Activated naive CD8-positive, alpha-beta T cell treated with anti-CD3 and anti-CD28 coated beads for 36 hours (primary cell): ENCODE data around the gene PTPMT1. TPM values are rescaled to one million over a fixed set of nuclear protein-coding genes. Genes with fewer than 3 reads are reported as not detected.
"Not testable (repeated sequence)": the region's sequence is repeated elsewhere in the genome, so short reads cannot be mapped to it uniquely, and the experiment has no call there.

Source experiments
- DNase-seq: peaks from one replicate; pipeline ENCODE4 v3.0.0; 2021
- H3K27ac Mint-ChIP-seq: one replicate; pipeline ENCODE4 v1.8.0; 2022; ENCODE audit warnings: mild to moderate bottlenecking, moderate library complexity, mixed read lengths
- H3K27me3 Mint-ChIP-seq: one replicate; pipeline ENCODE4 v1.8.0; 2022; ENCODE audit warnings: mild to moderate bottlenecking, mixed read lengths
- H3K36me3 Mint-ChIP-seq: one replicate; pipeline ENCODE4 v1.8.0; 2021; ENCODE audit warnings: mild to moderate bottlenecking, mixed read lengths
- H3K4me1 Mint-ChIP-seq: one replicate; pipeline ENCODE4 v1.8.0; 2021; ENCODE audit warnings: mixed read lengths
- H3K4me3 Mint-ChIP-seq: one replicate; pipeline ENCODE4 v1.8.0; 2022; ENCODE audit warnings: mild to moderate bottlenecking, moderate library complexity, mixed read lengths
- H3K9me3 Mint-ChIP-seq: one replicate; pipeline ENCODE4 v1.8.0; 2022; ENCODE audit warnings: mixed read lengths
- total RNA-seq, 2 experiments: library from RNA; stranded (reverse); gene quantifications; one replicate each; pipeline ENCODE4 v1.2.3, GENCODE V29; 2021

PTPMT1 gene
- total RNA-seq, 2 experiments from 2014 or later, result 55.6 to 56.6 TPM

DNA sequence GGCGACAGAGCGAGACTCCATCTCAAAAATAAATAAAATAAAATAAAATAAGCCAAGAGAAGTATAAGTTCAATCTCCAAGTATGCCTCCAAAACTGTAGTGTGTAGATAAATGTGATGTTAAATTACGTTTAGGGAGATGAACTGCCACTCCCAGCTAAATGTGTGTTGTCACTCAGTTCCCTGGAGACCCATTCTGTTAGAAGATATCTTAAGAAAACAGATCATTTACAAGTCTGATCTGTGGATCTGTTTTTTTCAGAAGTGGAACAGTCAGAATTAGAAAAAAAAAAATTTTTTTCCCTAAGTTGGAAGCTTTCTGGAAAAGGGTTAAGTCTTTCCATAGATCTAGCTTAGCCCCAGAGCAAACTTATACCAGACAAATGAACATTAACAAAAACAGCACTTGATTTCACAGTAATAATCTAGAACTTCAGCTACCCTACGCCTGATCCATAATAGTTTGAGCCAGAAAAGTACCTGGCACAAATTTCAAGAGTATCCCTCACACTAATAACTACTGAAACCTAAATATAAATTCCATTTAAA, 30.6 kb upstream of the PTPMT1 start:
- Mint-ChIP-seq H3K27ac (no peak overlapping the region), H3K9me3 (peaks cover 1% of the 10 kb centered on the region), H3K4me3 (no peak overlapping the region), H3K4me1 (peaks cover 44% of the 10 kb centered on the region), H3K27me3 (no peaks in the 10 kb centered on the region), H3K36me3 (peaks cover 16% of the 10 kb centered on the region)
- no peak for DNase-seq

DNA sequence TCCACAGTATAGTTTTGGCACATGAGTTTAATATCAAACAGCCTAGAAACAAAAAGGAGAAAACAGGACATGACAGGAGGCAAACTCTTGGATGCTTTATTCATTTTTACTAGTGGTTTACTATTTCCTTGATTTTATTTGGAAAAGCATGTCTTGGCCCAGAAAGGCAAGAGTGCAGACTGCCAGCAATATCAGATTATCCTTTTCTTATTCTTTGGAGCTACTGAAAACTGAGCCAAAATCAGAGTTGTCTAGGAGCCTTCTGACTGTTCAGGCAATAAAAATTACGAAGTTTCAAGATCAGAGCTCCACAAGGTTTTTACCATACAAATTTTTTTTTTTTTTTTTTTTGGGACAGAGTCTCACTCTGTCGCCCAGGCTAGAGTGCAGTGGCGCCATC, 28.5 kb upstream of the PTPMT1 start:
- no peak overlapping the region for H3K27ac Mint-ChIP-seq
- H3K27me3 Mint-ChIP-seq, result no peaks in the 10 kb centered on the region
- H3K4me3 Mint-ChIP-seq, result no peak overlapping the region
- peaks cover 50% of the 10 kb centered on the region for H3K4me1 Mint-ChIP-seq
- peaks cover 1% of the 10 kb centered on the region for H3K9me3 Mint-ChIP-seq
- DNase-seq, result no peak
- peaks cover 25% of the 10 kb centered on the region for H3K36me3 Mint-ChIP-seq

DNA sequence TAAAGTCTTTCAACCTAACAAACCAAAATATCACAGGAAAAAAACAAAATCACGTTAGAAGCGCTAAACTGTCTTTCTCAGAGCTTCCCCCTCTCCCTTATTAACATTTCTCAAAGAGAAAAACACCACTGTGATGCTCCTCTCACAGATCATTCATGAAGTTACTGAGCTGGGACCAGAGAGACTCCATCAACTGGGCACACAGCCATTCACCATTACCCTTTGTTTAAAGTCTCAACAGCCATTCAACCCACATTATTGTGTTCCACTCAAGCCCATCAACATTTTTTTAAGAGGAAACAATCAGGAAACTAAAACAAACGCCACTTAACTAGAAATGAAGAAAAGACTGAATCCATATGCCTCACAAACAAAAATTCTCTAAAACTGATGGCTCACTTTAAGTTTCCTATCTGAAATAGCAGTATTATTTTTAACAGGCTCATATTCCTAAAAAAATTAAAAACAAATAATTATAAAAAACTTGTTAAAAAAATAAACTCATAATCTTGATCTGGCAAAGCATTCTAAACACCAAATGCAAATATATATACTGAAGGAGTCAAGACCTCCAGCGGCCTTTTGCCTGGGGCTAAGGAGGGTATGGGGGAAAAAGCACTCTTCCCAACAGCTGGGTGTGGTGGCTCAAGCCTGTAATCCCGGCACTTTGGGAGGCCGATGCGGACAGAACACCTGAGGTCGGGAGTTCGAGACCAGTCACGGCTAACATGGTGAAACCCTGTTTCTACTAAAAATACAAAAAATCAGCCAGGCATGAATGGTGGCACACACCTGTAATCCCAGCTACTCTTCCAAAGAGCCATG, 26.4 kb upstream of the PTPMT1 start:
- Mint-ChIP-seq H3K4me3 (no peak overlapping the region), H3K9me3 (peaks cover 1% of the 10 kb centered on the region), H3K4me1 (peaks cover 55% of the 10 kb centered on the region), H3K27ac (peak overlapping the region; percentile 34), H3K36me3 (peaks cover 28% of the 10 kb centered on the region), H3K27me3 (no peaks in the 10 kb centered on the region)
- DNase-seq, result no peak

DNA sequence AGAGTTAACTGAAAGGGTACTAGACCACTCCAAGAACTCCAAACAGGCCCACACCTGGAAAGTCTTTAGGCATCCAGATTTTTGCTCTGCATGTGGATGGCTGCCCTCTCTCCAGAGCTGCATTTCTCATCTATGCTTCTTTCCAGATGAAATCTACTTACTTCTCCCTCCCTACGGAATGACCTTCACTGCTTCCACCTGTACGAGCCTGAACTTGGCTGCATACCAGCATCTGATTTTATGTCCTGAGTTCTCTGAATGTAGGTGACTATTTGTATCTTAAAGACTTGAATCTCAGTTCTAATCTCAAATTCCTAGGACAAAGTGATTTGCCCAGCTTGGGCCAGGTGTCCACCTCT, 25.7 kb upstream of the PTPMT1 start:
- Mint-ChIP-seq H3K27me3 (no peaks in the 10 kb centered on the region), H3K4me3 (no peak overlapping the region), H3K27ac (peak overlapping the region; percentile 34), H3K36me3 (peaks cover 28% of the 10 kb centered on the region), H3K4me1 (peaks cover 62% of the 10 kb centered on the region), H3K9me3 (peaks cover 1% of the 10 kb centered on the region)
- no peak for DNase-seq

DNA sequence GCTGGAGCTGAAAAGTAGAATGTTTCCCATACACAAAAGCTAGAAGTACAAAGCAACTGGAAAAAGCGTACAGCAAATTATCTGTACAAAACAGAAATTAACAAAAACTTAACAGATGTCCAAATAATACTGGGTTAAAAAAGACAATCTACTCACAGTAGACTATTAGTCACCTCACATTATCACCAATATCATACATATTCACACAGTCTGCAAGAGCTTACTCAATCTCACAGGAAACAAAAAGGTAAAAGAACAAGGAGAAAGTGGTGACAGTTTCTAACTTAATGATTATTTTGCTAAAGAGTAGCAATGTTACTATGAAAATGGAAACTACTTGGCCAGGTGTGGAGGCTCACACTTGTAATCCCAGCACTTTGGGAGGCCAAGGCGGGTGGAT, 24.3 kb upstream of the PTPMT1 start:
- Mint-ChIP-seq H3K4me1 (peaks cover 59% of the 10 kb centered on the region), H3K4me3 (no peak overlapping the region)
- DNase-seq, result no peak

DNA sequence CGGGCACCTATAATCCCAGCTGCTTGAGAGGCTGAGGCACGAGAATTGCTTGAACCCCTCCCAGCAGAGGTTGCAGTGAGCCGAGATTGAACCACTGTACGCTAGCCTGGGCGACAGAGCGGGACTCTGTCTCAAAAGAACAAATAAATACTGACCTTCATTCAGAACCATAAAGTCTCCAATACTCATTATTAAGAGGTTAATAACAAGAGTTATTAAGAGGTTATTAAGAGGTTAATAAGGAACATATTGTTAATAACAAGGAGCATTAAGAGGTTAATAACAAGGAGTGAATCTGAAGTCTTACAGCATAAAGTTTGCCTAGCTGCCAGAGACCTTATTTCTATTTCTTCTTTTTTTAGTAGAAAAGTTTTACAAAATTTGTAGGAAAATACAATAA, 20.1 kb upstream of the PTPMT1 start:
- H3K4me3 Mint-ChIP-seq, result no peak overlapping the region
- no peaks in the 10 kb centered on the region for H3K9me3 Mint-ChIP-seq

More for the DNA sequence above, 24.3 kb upstream of the PTPMT1 start:
- Mint-ChIP-seq H3K27me3 (no peaks in the 10 kb centered on the region), H3K27ac (peak overlapping the region; percentile 83), H3K9me3 (peaks cover 1% of the 10 kb centered on the region), H3K36me3 (peaks cover 27% of the 10 kb centered on the region)

DNA sequence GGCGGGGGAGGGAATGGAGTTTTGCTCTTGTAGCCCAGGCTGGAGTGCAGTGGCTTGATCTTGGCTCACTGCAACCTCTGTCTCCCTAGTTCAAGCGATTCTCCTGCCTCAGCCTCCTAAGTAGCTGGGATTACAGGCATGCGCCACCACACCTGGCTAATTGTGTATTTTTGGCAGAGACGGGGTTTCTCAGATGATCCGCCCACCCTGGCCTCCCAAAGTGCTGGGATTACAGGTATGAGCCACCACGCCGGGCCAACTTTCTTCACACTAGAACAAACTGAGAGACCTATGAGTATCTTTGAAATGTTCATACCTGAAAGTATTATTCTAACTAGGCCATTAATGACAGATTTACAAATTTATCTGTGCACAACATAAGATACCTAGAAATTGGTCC, 19.1 kb upstream of the PTPMT1 start:
- not testable (repeated sequence) for H3K4me3 Mint-ChIP-seq, H3K9me3 Mint-ChIP-seq, H3K27me3 Mint-ChIP-seq, H3K27ac Mint-ChIP-seq, DNase-seq
- Mint-ChIP-seq H3K4me1 (peaks cover 61% of the 10 kb centered on the region), H3K36me3 (peaks cover 29% of the 10 kb centered on the region)

More for the DNA sequence above, 20.1 kb upstream of the PTPMT1 start:
- H3K4me1 Mint-ChIP-seq, result peaks cover 61% of the 10 kb centered on the region
- no peak for DNase-seq
- H3K36me3 Mint-ChIP-seq, result peaks cover 29% of the 10 kb centered on the region
- H3K27ac Mint-ChIP-seq, result no peak overlapping the region
- H3K27me3 Mint-ChIP-seq, result no peaks in the 10 kb centered on the region

DNA sequence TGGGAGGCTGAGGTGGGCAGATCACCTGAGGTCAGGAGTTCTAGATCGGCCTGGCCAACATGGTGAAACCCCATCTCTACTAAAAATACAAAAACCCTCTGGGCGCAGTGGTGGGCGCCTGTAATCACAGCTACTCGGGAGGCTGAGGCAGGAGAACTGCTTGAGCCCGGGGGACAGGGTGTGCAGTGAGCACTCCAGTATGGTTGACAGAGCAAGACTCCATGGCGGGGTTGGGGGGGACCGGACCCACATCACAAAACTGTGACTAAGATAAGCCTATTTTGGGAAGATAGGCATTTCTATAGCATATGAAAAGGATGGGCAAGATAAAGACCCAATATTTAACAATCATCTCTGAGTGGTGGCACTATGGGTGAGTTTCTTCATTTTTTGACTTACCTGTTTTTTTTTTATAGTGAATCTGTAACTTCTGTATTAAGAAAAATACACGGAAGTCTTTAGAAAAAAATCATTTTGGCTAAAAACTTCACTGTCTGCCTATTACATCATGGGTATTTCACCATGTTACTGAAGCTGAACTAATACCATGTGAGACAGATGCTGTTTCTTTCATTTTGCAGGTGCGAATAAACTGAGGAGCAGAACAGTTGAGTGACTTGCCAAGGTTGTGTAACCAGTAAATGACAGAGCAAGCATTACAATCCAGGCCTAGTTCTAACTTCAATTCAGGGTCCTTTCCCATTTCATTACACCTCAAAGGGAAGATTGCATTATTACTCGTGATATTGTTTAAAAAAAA, 14.9 kb upstream of the PTPMT1 start:
- H3K36me3 Mint-ChIP-seq, result peaks cover 34% of the 10 kb centered on the region

DNA sequence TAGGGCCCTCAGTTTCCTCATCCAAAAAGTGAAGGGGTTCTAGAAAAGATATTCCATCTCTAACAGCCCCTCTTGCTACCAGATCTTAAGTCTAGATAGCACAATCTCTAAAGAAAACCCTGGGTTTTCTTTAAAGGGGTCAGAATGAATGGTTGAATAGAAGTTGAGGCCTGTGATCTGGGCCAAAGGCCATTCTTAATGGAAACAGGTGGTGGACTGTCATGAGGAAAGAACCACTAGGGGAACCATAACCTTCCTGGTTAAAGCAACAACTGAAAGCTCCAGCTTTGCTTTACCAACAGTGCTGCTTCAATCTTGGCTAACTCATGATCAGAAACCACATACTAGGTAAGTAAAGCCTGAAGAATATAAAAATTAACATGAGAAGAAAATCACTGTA, 14.3 kb upstream of the PTPMT1 start:
- DNase-seq, result no peak
- Mint-ChIP-seq H3K9me3 (no peaks in the 10 kb centered on the region), H3K36me3 (peaks cover 34% of the 10 kb centered on the region), H3K27ac (peak overlapping the region; percentile 99), H3K4me1 (peaks cover 43% of the 10 kb centered on the region), H3K27me3 (no peaks in the 10 kb centered on the region), H3K4me3 (peak overlapping the region; percentile 98)

More for the DNA sequence above, 14.9 kb upstream of the PTPMT1 start:
- no peaks in the 10 kb centered on the region for H3K9me3 Mint-ChIP-seq
- no peak for DNase-seq
- peaks cover 43% of the 10 kb centered on the region for H3K4me1 Mint-ChIP-seq
- peak overlapping the region; percentile 82 for H3K27ac Mint-ChIP-seq
- H3K27me3 Mint-ChIP-seq, result no peaks in the 10 kb centered on the region
- peak overlapping the region; percentile 98 for H3K4me3 Mint-ChIP-seq

DNA sequence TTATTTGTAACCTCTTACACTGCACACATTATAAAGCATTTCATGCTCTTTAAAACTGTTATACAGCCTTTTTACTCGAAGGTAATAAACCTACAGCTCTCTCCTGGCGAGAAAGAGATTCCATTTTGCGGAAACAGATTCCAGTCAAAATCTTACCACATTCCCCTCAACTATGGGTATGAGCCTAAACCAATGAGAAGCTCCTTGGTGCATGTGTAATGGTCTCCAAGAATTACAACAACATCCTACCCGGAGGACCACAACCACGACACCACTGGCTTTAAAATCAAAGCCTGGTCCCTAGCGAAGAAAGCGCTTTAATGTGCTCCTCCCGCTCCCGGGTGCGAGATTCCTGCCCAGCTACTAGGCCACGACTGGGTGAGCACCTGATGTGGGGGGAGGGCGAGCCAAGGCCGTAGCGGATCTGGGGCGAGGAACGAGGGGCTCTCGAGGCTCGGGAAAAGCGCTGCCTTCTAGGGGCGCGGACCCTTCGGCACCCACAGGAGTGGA, 13.3 kb upstream of the PTPMT1 start:
- peak overlapping the region; percentile 99 for H3K27ac Mint-ChIP-seq
- peaks cover 37% of the 10 kb centered on the region for H3K4me1 Mint-ChIP-seq
- no peaks in the 10 kb centered on the region for H3K27me3 Mint-ChIP-seq
- peak; percentile 33 for DNase-seq
- H3K36me3 Mint-ChIP-seq, result peaks cover 30% of the 10 kb centered on the region
- H3K9me3 Mint-ChIP-seq, result no peaks in the 10 kb centered on the region
- peak overlapping the region; percentile 98 for H3K4me3 Mint-ChIP-seq

DNA sequence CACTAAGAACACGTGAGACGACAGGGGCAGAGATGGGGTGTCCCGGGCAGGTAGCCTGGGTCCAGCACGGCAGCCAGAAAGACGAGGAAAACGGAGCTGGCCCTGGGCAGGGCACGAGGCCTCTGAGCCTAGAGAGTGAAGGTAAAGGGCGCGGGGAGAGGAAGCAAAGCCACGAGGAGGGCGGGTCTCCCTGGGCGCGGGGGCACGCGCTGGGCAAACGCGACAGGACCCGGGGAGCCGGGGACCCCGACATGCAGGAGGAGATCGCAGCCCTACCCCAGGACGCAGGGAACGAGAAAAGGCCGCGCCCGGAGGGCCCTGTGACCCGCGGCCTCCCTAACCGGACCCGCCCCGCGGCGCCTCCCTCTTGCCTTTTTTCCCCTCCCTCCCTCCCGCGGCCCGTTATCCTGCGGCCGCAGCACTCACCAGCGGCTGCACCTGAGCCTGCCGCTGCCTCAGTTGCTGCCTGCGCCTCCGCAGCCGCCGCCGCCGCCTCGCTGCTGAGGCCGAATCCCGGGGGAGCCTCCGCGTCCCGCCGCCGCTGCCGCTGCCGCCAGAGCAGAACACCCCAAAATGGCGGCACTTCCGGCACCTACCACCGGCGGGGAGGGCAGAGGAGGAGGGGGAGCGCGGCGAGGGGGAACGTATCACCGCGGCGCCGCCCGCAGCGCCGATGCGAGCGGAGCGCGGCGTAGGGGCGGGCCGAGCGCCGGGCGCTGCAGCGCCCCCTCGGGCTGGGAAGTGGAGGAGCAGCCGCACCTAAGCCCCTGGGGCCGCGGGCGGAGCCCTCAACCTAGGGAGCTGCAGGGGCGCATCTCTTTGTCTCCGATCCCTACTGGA, 12.6 kb upstream of the PTPMT1 start, which contains the start of gene CELF1:
Gene CELF1 (minus strand): TSS at position 567 of the 840 bp plus-strand sequence. CDS start 53,609 bp downstream, outside the sequence.
- DNase-seq, result peak; percentile 95
- Mint-ChIP-seq H3K4me3 (peak within 1 kb of the TSS; percentile 98), H3K27me3 (no peaks in the 10 kb centered on the region), H3K9me3 (no peaks in the 10 kb centered on the region), H3K36me3 (peaks cover 30% of the 10 kb centered on the region), H3K4me1 (peaks cover 34% of the 10 kb centered on the region), H3K27ac (peak within 1 kb of the TSS; percentile 99)

DNA sequence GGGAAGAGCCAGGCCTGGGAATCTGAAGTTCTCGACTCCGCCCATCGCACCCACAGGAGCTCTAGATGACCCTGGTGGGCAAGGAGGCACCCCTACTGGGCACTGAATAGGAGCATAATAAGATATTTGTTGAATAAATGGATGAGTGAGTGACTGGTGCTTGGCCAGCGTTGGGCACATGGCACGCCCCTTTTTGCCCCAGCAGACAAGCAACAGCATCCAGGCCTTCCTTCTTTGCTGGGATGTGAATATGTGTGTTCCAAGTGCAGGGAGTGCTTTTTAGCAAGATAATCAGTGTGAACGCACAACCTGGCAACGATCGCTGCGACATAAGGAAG, 12.0 kb upstream of the PTPMT1 start:
- peaks cover 28% of the 10 kb centered on the region for H3K4me1 Mint-ChIP-seq
- peak overlapping the region; percentile 86 for H3K4me3 Mint-ChIP-seq
- H3K36me3 Mint-ChIP-seq, result peaks cover 27% of the 10 kb centered on the region
- no peaks in the 10 kb centered on the region for H3K9me3 Mint-ChIP-seq
- no peaks in the 10 kb centered on the region for H3K27me3 Mint-ChIP-seq
- no peak for DNase-seq
- peak overlapping the region; percentile 61 for H3K27ac Mint-ChIP-seq

DNA sequence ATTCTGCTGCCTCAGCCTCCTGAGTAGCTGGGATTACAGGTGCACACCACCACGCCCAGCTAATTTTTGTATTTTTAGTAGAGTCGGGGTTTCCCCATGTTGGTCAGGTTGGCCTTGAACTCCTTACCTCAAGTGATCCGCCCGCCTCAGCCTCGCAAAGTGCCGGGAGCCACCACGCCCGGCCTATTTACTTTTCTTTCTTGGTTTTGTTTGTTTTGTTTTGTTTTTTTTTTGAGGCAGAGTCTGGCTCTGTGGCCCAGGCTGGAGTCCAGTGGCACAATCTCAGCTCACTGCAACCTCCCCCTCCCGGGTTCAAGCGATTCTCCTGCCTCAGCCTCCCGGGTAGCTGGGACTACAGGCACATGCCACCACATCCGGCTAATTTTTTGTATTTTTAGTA, 8.4 kb upstream of the PTPMT1 start:
- not testable (repeated sequence) for H3K36me3 Mint-ChIP-seq, H3K4me3 Mint-ChIP-seq, H3K9me3 Mint-ChIP-seq, DNase-seq, H3K27ac Mint-ChIP-seq, H3K27me3 Mint-ChIP-seq, H3K4me1 Mint-ChIP-seq

DNA sequence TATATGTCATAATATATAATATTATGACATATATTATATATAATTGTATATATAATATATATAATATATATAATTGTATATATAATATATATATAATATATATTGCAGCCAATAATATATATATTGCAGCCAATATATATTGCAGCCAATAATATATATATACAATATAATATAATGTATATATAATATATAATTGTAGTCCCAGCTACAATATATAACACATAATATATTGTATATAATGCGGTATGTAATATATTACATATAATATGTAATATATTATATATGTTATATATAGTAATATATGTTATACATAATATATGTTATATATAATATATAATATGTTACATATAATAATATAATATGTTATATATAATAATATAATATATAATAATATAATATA, 6.7 kb upstream of the PTPMT1 start:
- Mint-ChIP-seq H3K27me3 (no peaks in the 10 kb centered on the region), H3K4me3 (no peak overlapping the region), H3K9me3 (no peaks in the 10 kb centered on the region), H3K36me3 (no peaks in the 10 kb centered on the region), H3K27ac (no peak overlapping the region), H3K4me1 (peaks cover 6% of the 10 kb centered on the region)
- no peak for DNase-seq
